ENCODE data around the gene SIK1.
"Not testable (repeated sequence)": the region's sequence is repeated elsewhere in the genome, so short reads cannot be mapped to it uniquely, and the experiment has no call there.

DNA sequence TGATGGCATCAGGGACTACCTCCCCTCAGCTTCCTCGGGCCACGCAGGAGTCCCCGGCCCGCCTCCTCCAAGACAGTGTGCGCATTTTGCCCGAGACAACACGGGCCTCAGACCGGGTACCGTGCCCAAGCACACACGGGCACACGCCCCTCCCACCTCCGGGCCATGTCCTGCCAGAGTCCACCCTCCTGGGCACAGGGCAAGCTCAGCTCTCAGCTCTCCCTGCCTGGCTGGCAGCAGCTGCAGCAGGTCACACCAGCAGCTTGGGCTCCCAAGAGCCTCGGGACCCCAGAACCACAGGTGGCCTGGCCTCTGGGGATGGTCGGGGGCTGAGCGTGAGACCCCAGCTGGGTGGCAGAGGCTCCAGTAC is 29.5 kb downstream of the SIK1 start:
- TF ChIP-seq, protein P1, sequence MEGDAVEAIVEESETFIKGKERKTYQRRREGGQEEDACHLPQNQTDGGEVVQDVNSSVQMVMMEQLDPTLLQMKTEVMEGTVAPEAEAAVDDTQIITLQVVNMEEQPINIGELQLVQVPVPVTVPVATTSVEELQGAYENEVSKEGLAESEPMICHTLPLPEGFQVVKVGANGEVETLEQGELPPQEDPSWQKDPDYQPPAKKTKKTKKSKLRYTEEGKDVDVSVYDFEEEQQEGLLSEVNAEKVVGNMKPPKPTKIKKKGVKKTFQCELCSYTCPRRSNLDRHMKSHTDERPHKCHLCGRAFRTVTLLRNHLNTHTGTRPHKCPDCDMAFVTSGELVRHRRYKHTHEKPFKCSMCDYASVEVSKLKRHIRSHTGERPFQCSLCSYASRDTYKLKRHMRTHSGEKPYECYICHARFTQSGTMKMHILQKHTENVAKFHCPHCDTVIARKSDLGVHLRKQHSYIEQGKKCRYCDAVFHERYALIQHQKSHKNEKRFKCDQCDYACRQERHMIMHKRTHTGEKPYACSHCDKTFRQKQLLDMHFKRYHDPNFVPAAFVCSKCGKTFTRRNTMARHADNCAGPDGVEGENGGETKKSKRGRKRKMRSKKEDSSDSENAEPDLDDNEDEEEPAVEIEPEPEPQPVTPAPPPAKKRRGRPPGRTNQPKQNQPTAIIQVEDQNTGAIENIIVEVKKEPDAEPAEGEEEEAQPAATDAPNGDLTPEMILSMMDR (IDR thresholded peaks at IDR 0.05; ENCODE audit: insufficient read depth, low read length) = not testable (repeated sequence)
- TF ChIP-seq, protein P2, sequence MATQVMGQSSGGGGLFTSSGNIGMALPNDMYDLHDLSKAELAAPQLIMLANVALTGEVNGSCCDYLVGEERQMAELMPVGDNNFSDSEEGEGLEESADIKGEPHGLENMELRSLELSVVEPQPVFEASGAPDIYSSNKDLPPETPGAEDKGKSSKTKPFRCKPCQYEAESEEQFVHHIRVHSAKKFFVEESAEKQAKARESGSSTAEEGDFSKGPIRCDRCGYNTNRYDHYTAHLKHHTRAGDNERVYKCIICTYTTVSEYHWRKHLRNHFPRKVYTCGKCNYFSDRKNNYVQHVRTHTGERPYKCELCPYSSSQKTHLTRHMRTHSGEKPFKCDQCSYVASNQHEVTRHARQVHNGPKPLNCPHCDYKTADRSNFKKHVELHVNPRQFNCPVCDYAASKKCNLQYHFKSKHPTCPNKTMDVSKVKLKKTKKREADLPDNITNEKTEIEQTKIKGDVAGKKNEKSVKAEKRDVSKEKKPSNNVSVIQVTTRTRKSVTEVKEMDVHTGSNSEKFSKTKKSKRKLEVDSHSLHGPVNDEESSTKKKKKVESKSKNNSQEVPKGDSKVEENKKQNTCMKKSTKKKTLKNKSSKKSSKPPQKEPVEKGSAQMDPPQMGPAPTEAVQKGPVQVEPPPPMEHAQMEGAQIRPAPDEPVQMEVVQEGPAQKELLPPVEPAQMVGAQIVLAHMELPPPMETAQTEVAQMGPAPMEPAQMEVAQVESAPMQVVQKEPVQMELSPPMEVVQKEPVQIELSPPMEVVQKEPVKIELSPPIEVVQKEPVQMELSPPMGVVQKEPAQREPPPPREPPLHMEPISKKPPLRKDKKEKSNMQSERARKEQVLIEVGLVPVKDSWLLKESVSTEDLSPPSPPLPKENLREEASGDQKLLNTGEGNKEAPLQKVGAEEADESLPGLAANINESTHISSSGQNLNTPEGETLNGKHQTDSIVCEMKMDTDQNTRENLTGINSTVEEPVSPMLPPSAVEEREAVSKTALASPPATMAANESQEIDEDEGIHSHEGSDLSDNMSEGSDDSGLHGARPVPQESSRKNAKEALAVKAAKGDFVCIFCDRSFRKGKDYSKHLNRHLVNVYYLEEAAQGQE (IDR thresholded peaks at IDR 0.05; ENCODE audit: insufficient replicate concordance, low read depth) = not testable (repeated sequence)
- TF ChIP-seq POLR2AphosphoS5, GABPA (IDR thresholded peaks at IDR 0.05; ENCODE audit: low read depth): not testable (repeated sequence)
